ENCODE measurements around the gene RBP2.

The RBP2 gene

DNA sequence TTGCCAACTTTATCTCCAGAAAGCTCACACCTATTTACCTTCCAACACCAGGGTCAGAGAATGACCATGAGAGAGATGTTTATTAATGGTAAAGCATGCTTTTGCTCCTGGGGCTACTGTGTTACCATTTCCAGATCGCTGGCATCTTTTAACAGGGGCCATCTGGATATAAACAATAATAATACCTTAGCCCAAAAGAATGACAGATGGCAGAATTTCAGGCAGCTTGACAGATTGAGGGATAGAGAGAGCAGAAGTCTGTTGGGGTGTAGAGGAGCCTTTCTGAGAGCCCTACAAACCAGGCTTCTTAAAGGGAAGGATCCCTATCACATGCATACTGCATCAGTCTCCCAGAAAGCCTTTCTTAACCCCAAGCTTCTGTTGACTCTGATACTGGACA is 45.5 kb upstream of the RBP2 start:
- H3K4me3 ChIP-seq (ENCODE audit: low read depth in 1 of 2, low read length in 1 of 2): no peak overlapping the region
- no peak overlapping the region for H3K27ac ChIP-seq
- TF ChIP-seq, protein P1, sequence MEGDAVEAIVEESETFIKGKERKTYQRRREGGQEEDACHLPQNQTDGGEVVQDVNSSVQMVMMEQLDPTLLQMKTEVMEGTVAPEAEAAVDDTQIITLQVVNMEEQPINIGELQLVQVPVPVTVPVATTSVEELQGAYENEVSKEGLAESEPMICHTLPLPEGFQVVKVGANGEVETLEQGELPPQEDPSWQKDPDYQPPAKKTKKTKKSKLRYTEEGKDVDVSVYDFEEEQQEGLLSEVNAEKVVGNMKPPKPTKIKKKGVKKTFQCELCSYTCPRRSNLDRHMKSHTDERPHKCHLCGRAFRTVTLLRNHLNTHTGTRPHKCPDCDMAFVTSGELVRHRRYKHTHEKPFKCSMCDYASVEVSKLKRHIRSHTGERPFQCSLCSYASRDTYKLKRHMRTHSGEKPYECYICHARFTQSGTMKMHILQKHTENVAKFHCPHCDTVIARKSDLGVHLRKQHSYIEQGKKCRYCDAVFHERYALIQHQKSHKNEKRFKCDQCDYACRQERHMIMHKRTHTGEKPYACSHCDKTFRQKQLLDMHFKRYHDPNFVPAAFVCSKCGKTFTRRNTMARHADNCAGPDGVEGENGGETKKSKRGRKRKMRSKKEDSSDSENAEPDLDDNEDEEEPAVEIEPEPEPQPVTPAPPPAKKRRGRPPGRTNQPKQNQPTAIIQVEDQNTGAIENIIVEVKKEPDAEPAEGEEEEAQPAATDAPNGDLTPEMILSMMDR (IDR thresholded peaks at IDR 0.05): no peak

DNA sequence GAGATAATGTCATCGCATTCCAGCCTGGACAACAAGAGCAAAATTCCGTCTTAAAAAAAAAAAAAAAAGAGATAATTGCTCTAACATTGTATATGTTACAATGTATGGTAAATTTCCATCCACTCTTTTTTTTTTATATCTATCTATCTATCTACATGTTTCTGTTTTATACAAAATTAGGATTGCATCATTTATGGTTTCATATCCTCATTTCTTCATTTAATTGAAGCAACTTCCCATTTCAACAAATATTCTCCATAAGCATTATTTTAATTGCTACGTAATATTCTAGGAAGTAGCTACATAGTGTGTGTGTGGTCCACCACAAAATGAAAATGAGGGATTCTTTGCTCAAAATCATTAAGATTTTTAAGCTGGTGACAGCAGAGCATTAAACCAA is 44.8 kb upstream of the RBP2 start:
- TF ChIP-seq, protein P1 (IDR thresholded peaks at IDR 0.05): no peak
- H3K36me3 ChIP-seq: no peaks in the 10 kb centered on the region
- H3K4me3 ChIP-seq (ENCODE audit: low read depth in 1 of 2, low read length in 1 of 2): no peak overlapping the region
- no peaks in the 10 kb centered on the region for H3K9me3 ChIP-seq
- no peaks in the 10 kb centered on the region for H3K27me3 ChIP-seq
- peaks cover 5 to 11% of the 10 kb centered on the region in 2 experiments for H3K4me1 ChIP-seq (ENCODE audit: control insufficient read depth in 1 of 2, insufficient read depth in 1 of 2, low read depth in 1 of 2, low read length in 1 of 2)
- no peak overlapping the region for H3K27ac ChIP-seq

More for the DNA sequence above, 45.5 kb upstream of the RBP2 start:
- Histone ChIP-seq H3K36me3 (no peaks in the 10 kb centered on the region), H3K27me3 (no peaks in the 10 kb centered on the region), H3K9me3 (no peaks in the 10 kb centered on the region), H3K4me1 (ENCODE audit: control insufficient read depth in 1 of 2, insufficient read depth in 1 of 2, low read depth in 1 of 2, low read length in 1 of 2) (peaks cover 5 to 11% of the 10 kb centered on the region in 2 experiments)

DNA sequence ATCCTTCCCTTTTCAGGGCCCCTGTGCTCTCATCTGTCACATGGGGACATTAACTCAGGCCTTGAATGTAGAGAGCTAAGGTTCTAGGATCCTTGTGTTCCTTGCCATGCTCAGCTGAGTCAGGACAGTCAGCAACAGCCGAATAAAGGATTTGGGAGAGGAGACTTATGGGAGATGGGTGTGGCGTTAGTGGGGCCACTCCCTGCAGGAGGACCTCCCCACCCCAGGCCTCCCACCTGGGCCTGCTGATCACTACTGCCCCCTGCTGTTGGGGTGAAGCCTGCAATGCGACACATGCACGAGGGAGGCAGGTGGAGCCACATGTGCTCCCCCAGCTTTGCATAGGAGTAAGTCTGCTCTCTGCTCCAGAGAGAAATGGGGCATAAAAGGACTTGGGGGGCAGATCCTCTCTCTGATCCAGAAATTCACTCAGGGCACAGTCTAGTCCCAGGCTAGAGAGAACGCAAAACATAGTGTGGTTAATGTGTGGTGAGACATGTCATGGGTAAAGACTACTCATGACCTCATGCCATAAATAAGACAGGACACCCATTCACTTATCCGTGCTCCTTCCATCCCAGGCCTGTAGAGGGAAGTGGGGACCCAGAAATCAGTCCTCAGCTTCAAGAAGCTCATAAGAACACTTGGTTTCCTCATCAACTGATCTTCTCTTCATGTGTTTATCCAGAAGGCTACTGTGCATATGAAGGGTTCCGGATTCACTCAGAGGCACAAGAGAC is 43.9 kb upstream of the RBP2 start:
- Histone ChIP-seq H3K4me1 (ENCODE audit: control insufficient read depth in 1 of 2, insufficient read depth in 1 of 2, low read depth in 1 of 2, low read length in 1 of 2) (peaks cover 5 to 11% of the 10 kb centered on the region in 2 experiments), H3K9me3 (no peaks in the 10 kb centered on the region), H3K36me3 (no peaks in the 10 kb centered on the region), H3K27ac (no peak overlapping the region), H3K4me3 (ENCODE audit: low read depth in 1 of 2, low read length in 1 of 2) (no peak overlapping the region), H3K27me3 (no peaks in the 10 kb centered on the region)
- TF ChIP-seq, protein P1 (IDR thresholded peaks at IDR 0.05): no peak

DNA sequence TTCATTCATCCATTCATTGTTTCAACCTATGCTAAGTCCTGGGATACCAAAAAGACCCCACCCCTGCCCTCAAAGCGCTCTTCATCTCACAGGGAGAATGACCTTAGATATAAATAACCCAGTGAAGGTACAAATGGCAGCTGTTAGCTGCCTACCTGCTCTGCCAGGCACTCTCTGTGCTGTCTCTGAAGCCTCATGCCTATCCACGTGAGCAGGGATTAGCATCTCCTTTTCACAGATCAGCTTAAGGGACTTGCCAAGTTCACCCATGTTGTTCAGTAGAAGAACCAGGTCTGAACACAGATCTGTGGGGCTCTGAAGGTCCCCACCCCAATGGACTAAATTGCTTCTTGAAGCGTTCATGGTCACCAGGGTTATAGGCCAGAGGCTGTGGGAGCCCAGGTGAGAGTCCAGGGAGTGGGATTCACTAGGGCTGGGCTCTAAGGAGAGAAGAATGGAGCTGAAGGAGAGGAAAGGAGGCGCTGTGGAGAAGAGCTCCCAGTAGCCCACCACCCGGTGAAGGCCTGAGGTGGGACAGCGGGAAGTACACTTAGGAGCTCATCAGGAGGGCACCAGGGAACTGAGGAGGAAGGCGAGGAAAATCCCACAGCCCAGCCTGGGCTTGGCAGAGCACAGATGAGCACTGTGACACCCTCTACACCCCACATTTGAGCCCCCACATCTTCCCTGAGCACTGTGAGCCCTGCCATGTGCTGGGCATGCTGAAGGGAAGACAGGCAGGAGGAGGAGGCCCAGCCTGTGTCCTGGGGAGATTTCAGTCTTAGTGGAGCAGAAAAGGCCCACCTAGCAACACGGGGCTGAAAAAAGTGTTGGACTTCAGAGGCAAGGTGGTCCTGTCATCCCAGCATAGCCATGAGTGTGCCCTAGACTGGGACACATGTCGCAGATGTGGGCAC is 42.9 kb upstream of the RBP2 start:
- Histone ChIP-seq H3K36me3 (no peaks in the 10 kb centered on the region), H3K9me3 (no peaks in the 10 kb centered on the region), H3K4me3 (ENCODE audit: low read depth in 1 of 2, low read length in 1 of 2) (no peak overlapping the region), H3K27me3 (no peaks in the 10 kb centered on the region), H3K4me1 (ENCODE audit: control insufficient read depth in 1 of 2, insufficient read depth in 1 of 2, low read depth in 1 of 2, low read length in 1 of 2) (peaks cover 5 to 11% of the 10 kb centered on the region in 2 experiments), H3K27ac (no peak overlapping the region)
- TF ChIP-seq, protein P1 (IDR thresholded peaks at IDR 0.05): no peak

DNA sequence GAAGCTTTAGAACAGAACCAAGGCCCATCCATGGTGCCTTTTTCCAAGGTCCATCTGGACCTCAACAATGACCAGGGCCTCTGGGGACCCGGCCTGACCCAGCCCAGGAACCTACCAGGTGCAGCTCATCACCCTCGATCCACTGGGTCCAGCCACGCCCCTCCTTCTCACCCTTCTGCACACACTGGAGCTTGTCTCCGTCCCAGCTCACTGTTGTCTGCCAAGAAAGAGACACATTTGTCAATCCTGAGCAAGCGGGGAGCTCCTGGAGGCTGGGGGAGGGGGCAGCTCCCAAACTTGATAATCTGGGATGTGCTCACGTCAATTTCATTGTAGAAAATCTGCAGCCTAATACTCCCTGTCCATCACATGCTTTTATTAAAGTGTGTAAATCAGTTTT is 42.0 kb upstream of the RBP2 start:
- TF ChIP-seq, protein P1 (IDR thresholded peaks at IDR 0.05): no peak
- Histone ChIP-seq H3K27ac (no peak overlapping the region), H3K9me3 (no peaks in the 10 kb centered on the region), H3K4me1 (ENCODE audit: control insufficient read depth in 1 of 2, insufficient read depth in 1 of 2, low read depth in 1 of 2, low read length in 1 of 2) (peaks cover 5 to 11% of the 10 kb centered on the region in 2 experiments), H3K36me3 (no peaks in the 10 kb centered on the region), H3K4me3 (ENCODE audit: low read depth in 1 of 2, low read length in 1 of 2) (no peak overlapping the region), H3K27me3 (no peaks in the 10 kb centered on the region)
